DMS153 treated with DMSO at 0.1 percent for 48 hours (cell line): ENCODE results near the gene BTRC.
"Not testable (repeated sequence)": the region's sequence is repeated elsewhere in the genome, so short reads cannot be mapped to it uniquely, and the experiment has no call there.

ENCODE experiments used
- DNase-seq: peaks from one replicate; lab custom pipeline; 2025; ENCODE audit not compliant: unreplicated experiment; lab: John Stamatoyannopoulos, UW

BTRC gene

DNA sequence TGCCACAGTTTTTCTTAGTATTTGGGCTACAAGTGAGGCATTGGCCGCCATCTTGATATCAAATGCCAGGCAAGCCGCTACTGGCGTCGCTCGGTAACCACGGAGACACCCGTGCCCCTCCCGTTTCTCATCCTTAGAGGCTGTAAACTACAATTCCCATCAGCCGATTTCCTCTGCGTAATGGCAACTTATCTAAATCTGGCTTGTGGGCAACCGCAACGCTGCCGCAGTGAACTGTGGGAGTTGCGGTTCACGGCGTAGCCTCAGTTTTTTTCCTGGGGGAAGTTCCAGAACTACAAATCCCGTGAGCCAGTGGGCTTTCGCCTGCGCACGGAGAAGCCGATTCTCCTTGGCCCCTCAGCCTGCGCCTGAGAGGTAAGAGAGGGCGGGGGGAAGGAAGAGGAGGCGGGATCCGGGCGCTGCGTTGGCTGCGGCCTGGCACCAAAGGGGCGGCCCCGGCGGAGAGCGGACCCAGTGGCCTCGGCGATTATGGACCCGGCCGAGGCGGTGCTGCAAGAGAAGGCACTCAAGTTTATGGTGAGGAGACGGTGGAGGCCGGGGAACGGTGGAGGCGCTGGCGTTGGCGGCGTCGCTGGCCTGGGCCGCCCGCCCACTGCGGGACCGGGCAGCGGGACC is at the start of gene BTRC:
Gene BTRC (plus strand): TSS at position 474 of the 636 bp plus-strand sequence. CDS start 16 bp downstream, at position 490.
- DNase-seq: peak; percentile 96

GRCh38 chr10:101304316-101304715 is 49.6 kb upstream of the BTRC start:
- DNase-seq: no peak

DNA sequence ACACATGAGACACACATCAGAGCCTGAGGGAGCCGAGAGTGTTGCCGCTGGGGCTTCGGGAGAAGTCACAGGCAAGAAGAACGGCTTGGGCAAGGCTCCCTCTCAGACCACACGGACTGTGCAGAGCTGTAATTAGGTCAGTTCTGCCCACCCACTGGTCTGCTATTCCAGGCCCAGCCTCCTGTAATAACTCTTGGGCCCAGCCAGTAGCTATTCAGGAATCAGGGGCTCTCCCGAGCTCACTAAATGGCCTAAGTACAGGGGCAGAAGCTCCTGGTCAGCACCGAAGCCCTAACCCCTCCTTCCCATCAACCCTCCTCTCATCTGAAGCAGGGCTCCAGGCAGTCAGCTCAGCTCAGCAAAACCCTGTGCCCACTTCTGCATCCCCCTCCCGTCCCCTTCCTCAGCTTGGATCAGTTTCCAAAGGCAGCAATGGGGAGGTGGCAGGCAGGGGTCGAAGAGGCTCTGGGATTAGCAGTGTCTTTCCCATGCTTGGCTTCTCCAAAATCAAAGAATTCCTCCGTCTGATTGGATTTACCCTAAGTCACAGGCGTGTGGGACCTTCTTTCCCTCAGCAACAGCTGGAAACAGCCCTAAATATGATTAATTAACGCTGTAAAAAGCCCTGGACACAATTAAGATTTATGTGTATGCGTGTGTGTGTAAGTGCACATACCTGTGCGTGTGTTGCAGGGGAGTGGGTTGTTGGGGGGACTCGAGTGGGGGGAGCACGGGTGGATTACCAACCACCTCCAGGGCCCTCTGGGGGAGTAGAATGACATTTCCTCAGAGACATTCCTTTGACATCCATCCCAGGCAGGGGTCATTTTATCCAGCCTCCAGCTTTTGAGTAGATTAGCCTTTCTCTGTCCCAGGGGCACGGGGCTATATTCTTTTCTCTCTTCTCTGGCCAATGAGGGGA is 48.4 kb upstream of the BTRC start:
- DNase-seq: no peak

DNA sequence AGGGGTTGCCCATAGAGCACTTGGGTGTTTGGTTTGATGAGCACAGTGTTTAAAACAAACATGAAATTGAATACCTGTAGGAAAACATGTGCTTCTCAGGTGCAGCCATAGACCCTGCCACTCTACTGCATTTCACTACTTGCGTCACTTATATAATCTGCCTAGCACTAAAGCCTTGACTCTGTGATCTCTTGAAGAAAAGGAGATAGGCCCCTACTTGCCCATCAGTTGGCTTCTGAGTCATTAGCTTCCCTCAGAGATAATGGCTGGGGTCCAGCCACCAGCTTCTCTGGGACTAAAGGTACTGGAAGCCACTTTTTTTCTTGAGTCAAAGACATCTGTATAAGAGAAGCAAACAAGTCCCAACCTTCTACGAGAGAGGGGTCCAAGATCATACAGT is 45.9 kb upstream of the BTRC start:
- DNase-seq: no peak

GRCh38 chr10:101310529-101311184 is 43.3 kb upstream of the BTRC start:
- DNase-seq: no peak

DNA sequence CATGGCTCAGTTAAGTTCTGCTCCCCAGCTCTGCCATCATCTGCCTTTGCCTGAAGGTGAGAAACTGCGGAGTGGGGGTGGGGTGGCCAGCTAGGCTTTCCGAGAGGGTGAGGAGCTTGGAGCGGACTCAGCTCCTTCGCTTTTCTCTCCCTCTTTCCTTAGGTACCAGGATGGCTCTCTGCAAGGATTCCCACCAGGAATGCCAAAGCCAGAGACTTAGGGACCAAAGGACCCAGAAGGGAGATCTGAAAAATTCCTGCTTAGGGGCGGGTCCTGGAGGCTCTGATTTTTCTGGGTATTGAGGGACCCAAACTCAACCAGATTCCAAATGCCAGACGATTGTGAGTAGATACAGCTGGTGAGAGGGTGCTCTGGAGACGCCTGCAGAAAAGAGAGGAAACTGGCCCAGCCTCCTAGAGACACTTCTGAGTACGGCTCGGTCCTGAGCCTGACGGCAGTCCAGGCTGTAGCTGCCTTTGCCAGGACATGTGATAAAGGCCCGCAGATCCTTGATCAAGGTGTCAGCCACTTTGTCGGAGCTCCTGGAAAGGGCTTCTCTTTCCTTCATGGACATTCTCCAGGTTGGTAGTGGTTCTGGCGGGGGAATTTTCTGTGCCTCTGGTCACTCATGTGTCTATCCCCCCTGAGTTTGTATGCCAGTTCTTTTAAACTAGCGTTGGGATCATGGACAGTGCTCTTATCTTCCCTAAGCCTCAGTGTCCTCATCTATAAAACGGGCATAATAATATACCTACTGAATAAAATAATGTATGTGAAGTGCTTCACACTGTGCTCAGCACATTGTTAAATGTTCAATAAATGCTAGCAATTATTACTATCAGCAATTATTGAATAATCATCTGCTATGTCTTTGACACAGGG is 42.5 kb upstream of the BTRC start:
- DNase-seq: no peak

- DNase-seq: no peak
These were observed 34.6 kb upstream of the BTRC start for GRCh38 chr10:101319241-101319915.

GRCh38 chr10:101321073-101321472 is 32.9 kb upstream of the BTRC start:
- DNase-seq: no peak

- no peak for DNase-seq
These were observed 31.5 kb upstream of the BTRC start for GRCh38 chr10:101322266-101323108.

GRCh38 chr10:101323495-101323894 is 30.5 kb upstream of the BTRC start:
- DNase-seq: no peak

DNA sequence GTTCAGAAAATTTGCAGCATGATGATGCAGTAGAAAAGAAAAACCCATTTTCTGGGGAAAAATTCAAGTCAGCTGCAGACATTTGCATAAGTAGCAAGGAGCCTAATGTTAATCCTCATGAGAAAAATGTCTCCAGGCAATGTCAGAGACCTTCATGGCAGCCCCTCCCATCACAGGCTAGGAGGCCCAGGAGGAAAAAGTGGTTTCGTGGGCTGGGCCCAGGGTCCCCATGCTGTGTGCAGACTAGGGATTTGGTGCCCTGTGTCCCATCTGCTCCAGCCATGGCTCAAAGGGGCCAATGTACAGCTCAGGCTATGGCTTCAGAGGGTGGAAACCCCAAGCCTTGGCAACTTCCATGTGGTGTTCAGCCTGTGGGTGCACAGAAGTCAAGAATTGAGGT is 26.5 kb upstream of the BTRC start:
- not testable (repeated sequence) for DNase-seq

DNA sequence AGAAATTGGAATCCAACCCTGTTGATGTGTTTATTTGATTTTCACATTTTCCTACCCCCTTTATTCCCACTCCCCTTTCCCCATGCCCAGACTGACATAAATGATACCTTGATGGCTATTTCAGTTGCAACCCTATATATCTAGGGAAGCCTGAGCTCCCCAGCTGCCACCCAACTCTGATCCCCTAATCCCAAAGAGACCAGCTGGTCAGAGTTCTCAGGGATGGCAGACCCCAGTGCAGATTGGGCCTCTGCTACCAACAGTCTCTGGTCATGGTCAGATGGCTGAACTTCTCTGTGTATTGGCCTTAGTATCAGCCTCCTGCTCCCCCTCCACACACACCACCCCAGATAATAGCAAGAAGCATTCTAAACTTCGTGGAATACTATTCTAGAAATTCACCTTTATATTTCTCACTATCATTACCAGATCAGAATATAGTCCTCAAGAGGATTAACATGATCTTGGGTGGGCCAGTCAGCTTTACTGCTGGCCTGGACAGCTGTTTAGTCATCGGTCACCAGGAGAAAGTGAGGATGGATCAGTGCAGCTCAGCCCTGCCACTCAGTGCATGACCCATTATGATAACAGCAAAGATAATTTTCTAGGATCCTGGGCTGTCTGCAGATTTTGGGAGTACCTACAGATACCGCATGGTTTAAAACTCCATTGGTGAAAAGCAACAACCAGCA is 24.5 kb upstream of the BTRC start:
- DNase-seq: no peak

GRCh38 chr10:101330231-101330630 is 23.7 kb upstream of the BTRC start:
- DNase-seq: no peak

GRCh38 chr10:101330631-101331225 is 23.2 kb upstream of the BTRC start:
- DNase-seq: no peak

GRCh38 chr10:101331956-101332355 is 22.0 kb upstream of the BTRC start:
- DNase-seq: no peak

- DNase-seq: not testable (repeated sequence)
These were observed 19.7 kb upstream of the BTRC start for GRCh38 chr10:101334259-101334658.

- no peak for DNase-seq
These were observed 17.6 kb upstream of the BTRC start for GRCh38 chr10:101336382-101336781.

DNA sequence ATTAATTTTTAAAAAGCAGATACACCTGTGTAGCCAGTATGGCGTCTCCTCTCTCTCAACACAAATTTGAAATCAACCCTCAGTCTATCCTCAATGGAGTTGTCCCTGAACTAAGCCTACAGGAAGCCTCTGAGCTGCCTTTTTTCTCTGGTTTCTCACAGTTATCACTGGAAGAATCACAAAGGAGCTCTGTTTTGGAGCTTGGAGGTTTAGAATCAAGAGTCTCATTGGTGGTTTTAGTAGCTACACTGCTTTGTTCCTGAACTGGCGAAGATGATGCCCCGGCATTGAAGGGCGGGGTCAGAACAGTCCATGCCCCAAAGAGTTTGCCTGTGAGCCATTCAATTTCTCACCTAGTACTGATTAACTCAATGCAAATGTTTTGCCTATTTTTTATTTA is 16.1 kb upstream of the BTRC start:
- no peak for DNase-seq
